ENCODE results near the gene PPP1R18.

The PPP1R18 gene

DNA sequence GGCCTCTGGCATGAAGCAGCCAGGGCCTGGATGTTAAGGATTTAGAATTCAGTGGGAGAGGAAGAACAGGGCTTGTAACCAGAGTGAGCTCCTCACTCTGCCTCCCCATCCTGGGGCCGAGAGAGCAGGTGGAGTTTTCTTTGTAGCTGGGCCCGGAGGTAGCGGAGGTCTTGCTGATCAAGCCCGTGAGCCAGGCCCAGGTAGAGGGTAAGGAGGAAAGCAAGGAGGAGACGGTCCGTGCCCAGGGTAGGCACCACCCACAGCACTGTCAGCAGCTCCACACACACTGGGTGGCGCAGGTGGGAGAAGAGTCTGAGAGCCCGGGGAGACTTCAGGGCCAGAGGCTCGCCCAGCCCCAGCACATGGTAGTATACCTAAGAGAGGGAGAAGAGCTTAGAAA is 2.1 kb upstream of the PPP1R18 start:
- Histone ChIP-seq H2BK120ac (ENCODE audit: insufficient read depth, low read length, poor library complexity) (no peak overlapping the region), H3K36me3 (ENCODE audit: control insufficient read depth in 1 of 2, insufficient read depth in 2 of 2, low read length in 2 of 2) (peaks cover 6 to 8% of the 10 kb centered on the region in 2 experiments), H4K8ac (ENCODE audit: low read depth, low read length) (no peak overlapping the region), H3K79me1 (ENCODE audit: low read length) (peaks cover 25% of the 10 kb centered on the region), H4K12ac (ENCODE audit: low read depth, low read length) (no peak overlapping the region), H2AK5ac (ENCODE audit: low read length) (no peak overlapping the region), H3K4me1 (ENCODE audit: control insufficient read depth in 1 of 2, insufficient read depth in 2 of 2, low read length in 2 of 2) (peaks cover 30 to 33% of the 10 kb centered on the region in 2 experiments), H3K9me3 (ENCODE audit: insufficient read depth, low read depth, low read length) (peaks cover 1% of the 10 kb centered on the region), H3K18ac (ENCODE audit: low read length) (no peak overlapping the region), H2BK5ac (ENCODE audit: low read depth, low read length, poor library complexity) (no peak overlapping the region), H3K4me3 (ENCODE audit: low read depth, low read length) (no peak overlapping the region), H3K9ac (ENCODE audit: low read length) (no peak overlapping the region), H3K14ac (ENCODE audit: low read length) (no peak overlapping the region), H3K79me2 (ENCODE audit: control insufficient read depth, insufficient read depth, low read length, poor library complexity) (peaks cover 31% of the 10 kb centered on the region), H3K23ac (ENCODE audit: low read length) (no peak overlapping the region), H2AFZ (ENCODE audit: insufficient read depth, low read length, poor library complexity) (no peak overlapping the region), H3K4ac (ENCODE audit: low read depth, low read length) (no peak overlapping the region), H2BK12ac (ENCODE audit: low read length) (no peak overlapping the region), H4K91ac (ENCODE audit: low read depth, low read length) (no peak overlapping the region), H3K27me3 (ENCODE audit: insufficient read depth, low read length) (no peaks in the 10 kb centered on the region), H3K4me2 (ENCODE audit: low read length) (no peak overlapping the region), H3K27ac (ENCODE audit: low read depth, low read length) (no peak overlapping the region)
- WGBS (ENCODE audit: extremely low coverage, insufficient coverage, insufficient read length): no CpG with 5 or more reads among the region's 9 CpGs
- no peak for DNase-seq

DNA sequence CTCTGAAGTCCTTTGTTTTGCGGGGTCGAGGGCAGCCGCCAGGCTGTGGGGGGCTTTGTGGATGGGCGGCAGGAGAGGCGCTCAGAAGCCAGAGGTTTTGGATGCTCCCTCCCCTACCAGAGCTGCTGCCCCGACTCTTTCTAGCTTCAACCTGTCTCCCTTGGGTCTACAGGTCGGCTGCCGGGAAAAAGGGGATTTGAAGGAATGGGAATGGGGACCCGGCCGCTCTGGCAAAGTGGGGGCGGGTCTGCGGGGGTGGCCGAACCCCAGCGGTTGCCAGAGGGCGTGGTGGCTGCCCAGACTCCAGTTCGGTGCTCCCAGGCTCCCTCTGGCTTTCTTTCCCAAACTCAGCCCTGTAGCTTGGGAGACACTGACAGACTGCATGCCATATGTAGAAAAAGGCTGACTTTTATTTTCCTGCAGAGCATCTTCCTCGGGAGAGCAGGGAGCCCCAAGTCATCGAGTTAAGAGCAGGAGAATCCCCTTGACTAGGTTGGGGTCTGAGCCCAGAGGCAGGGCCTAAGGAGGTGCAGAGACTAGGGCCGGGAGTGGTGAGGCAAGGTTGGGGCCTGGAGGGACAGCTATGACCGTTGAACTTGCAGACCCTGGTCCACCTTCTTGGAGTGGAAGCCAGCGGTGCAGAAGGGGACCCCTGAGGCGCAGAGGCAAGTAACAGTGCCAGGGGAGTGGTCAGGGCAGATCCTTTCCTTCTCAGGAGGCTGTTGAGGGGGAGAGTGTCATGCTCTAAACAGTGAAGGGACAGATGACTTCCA is 1.4 kb upstream of the PPP1R18 start:
- Histone ChIP-seq H3K9me3 (ENCODE audit: insufficient read depth, low read depth, low read length) (peaks cover 1% of the 10 kb centered on the region), H2AK5ac (ENCODE audit: low read length) (peak overlapping the region; percentile 51), H4K91ac (ENCODE audit: low read depth, low read length) (peak overlapping the region; percentile 87), H3K27me3 (ENCODE audit: insufficient read depth, low read length) (no peaks in the 10 kb centered on the region), H3K79me1 (ENCODE audit: low read length) (peaks cover 27% of the 10 kb centered on the region), H3K36me3 (ENCODE audit: control insufficient read depth in 1 of 2, insufficient read depth in 2 of 2, low read length in 2 of 2) (peaks cover 6 to 13% of the 10 kb centered on the region in 2 experiments), H3K18ac (ENCODE audit: low read length) (peak overlapping the region; percentile 43), H3K4me1 (ENCODE audit: control insufficient read depth in 1 of 2, insufficient read depth in 2 of 2, low read length in 2 of 2) (peaks cover 34 to 39% of the 10 kb centered on the region in 2 experiments), H4K8ac (ENCODE audit: low read depth, low read length) (peak overlapping the region; percentile 84), H3K9ac (ENCODE audit: low read length) (peak overlapping the region; percentile 57), H3K14ac (ENCODE audit: low read length) (peak overlapping the region; percentile 81), H3K79me2 (ENCODE audit: control insufficient read depth, insufficient read depth, low read length, poor library complexity) (peaks cover 34% of the 10 kb centered on the region), H2BK12ac (ENCODE audit: low read length) (peak overlapping the region; percentile 15), H4K12ac (ENCODE audit: low read depth, low read length) (peak overlapping the region; percentile 73), H3K23ac (ENCODE audit: low read length) (no peak overlapping the region), H2AFZ (ENCODE audit: insufficient read depth, low read length, poor library complexity) (peak overlapping the region; percentile 0), H3K27ac (ENCODE audit: low read depth, low read length) (peak overlapping the region; percentile 56), H3K4ac (ENCODE audit: low read depth, low read length) (peak overlapping the region; percentile 44), H3K4me2 (ENCODE audit: low read length) (peak overlapping the region; percentile 72), H3K4me3 (ENCODE audit: low read depth, low read length) (peak overlapping the region; percentile 70), H2BK120ac (ENCODE audit: insufficient read depth, low read length, poor library complexity) (peak overlapping the region; percentile 69), H2BK5ac (ENCODE audit: low read depth, low read length, poor library complexity) (peak overlapping the region; percentile 47)
- DNase-seq: no peak
- WGBS (ENCODE audit: extremely low coverage, insufficient coverage, insufficient read length): no CpG with 5 or more reads among the region's 22 CpGs

DNA sequence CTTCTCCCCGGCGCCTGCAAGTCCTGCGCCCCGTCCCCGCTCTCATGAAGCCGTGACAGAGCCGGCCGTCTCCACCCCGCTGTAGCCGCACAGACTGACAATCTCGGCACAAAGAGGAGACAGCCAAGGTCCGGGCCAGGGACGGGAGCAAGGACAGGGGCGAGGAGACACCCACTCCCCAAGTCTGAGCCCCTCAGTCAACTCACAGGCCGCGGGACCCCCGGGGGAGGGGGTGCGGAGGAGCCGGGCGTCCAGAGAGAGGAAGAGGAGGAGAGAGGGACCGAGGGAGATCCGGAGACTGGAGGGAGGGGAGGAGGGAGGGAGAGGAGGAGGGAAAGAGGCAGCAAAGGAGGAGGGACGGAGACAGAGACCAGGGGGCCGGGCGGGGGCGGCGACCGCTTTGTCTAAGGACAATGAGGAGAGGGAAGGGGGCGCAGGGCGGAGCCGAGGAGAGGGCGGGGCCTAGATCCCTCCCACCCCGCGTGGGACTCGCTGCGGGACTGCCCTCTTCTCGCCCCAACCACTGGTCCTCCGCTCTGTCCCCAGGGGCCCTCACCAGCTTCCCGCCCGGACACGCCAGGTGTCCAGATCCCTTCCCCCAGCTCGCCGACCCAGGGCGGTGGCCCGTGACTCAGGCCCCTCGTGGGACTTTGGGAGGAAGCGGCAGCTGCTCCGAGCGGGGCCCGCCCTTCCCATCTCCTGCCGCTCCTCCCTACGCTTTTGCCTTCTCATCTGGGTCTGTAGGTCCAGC is 638 bp upstream of the PPP1R18 start:
- peaks cover 33% of the 10 kb centered on the region for H3K79me1 ChIP-seq (ENCODE audit: low read length)
- whole genome bisulfite sequencing (ENCODE audit: extremely low coverage, insufficient coverage, insufficient read length): no CpG with 5 or more reads among the region's 52 CpGs
- H3K14ac ChIP-seq (ENCODE audit: low read length): peak overlapping the region; percentile 81
- peak overlapping the region; percentile 72 for H3K4me2 ChIP-seq (ENCODE audit: low read length)
- peaks cover 40% of the 10 kb centered on the region for H3K79me2 ChIP-seq (ENCODE audit: control insufficient read depth, insufficient read depth, low read length, poor library complexity)
- peak overlapping the region; percentile 53 for H2BK5ac ChIP-seq (ENCODE audit: low read depth, low read length, poor library complexity)
- H3K27ac ChIP-seq (ENCODE audit: low read depth, low read length): peak overlapping the region; percentile 73
- peak; percentile 97 to 98 for DNase-seq
- peak overlapping the region; percentile 9 for H2AFZ ChIP-seq (ENCODE audit: insufficient read depth, low read length, poor library complexity)
- peak overlapping the region; percentile 84 for H4K8ac ChIP-seq (ENCODE audit: low read depth, low read length)
- no peak overlapping the region for H2BK12ac ChIP-seq (ENCODE audit: low read length)
- peaks cover 1% of the 10 kb centered on the region for H3K9me3 ChIP-seq (ENCODE audit: insufficient read depth, low read depth, low read length)
- peak overlapping the region; percentile 57 for H3K9ac ChIP-seq (ENCODE audit: low read length)
- peak overlapping the region; percentile 87 for H4K91ac ChIP-seq (ENCODE audit: low read depth, low read length)
- peak overlapping the region; percentile 90 for H3K18ac ChIP-seq (ENCODE audit: low read length)
- H2AK5ac ChIP-seq (ENCODE audit: low read length): peak overlapping the region; percentile 51
- peak overlapping the region; percentile 76 for H3K4me3 ChIP-seq (ENCODE audit: low read depth, low read length)
- peak overlapping the region; percentile 69 for H2BK120ac ChIP-seq (ENCODE audit: insufficient read depth, low read length, poor library complexity)
- H3K23ac ChIP-seq (ENCODE audit: low read length): no peak overlapping the region
- peaks cover 37 to 47% of the 10 kb centered on the region in 2 experiments for H3K4me1 ChIP-seq (ENCODE audit: control insufficient read depth in 1 of 2, insufficient read depth in 2 of 2, low read length in 2 of 2)
- peak overlapping the region; percentile 73 for H4K12ac ChIP-seq (ENCODE audit: low read depth, low read length)
- H3K4ac ChIP-seq (ENCODE audit: low read depth, low read length): peak overlapping the region; percentile 73
- no peaks in the 10 kb centered on the region for H3K27me3 ChIP-seq (ENCODE audit: insufficient read depth, low read length)
- peaks cover 9 to 13% of the 10 kb centered on the region in 2 experiments for H3K36me3 ChIP-seq (ENCODE audit: control insufficient read depth in 1 of 2, insufficient read depth in 2 of 2, low read length in 2 of 2)

- peak overlapping the region; percentile 35 for H3K27ac ChIP-seq (ENCODE audit: low read depth, low read length)
- peak overlapping the region; percentile 26 for H3K18ac ChIP-seq (ENCODE audit: low read length)
- peak overlapping the region; percentile 39 for H2BK120ac ChIP-seq (ENCODE audit: insufficient read depth, low read length, poor library complexity)
- peak overlapping the region; percentile 76 for H3K4me3 ChIP-seq (ENCODE audit: low read depth, low read length)
- H4K8ac ChIP-seq (ENCODE audit: low read depth, low read length): peak overlapping the region; percentile 58
- peaks cover 1% of the 10 kb centered on the region for H3K9me3 ChIP-seq (ENCODE audit: insufficient read depth, low read depth, low read length)
- H4K12ac ChIP-seq (ENCODE audit: low read depth, low read length): peak overlapping the region; percentile 43
- peaks cover 40% of the 10 kb centered on the region for H3K79me2 ChIP-seq (ENCODE audit: control insufficient read depth, insufficient read depth, low read length, poor library complexity)
- H2AK5ac ChIP-seq (ENCODE audit: low read length): peak overlapping the region; percentile 30
- peak overlapping the region; percentile 18 for H2AFZ ChIP-seq (ENCODE audit: insufficient read depth, low read length, poor library complexity)
- peak overlapping the region; percentile 86 for H3K14ac ChIP-seq (ENCODE audit: low read length)
- peak overlapping the region; percentile 42 for H2BK5ac ChIP-seq (ENCODE audit: low read depth, low read length, poor library complexity)
- no peak for DNase-seq
- no peaks in the 10 kb centered on the region for H3K27me3 ChIP-seq (ENCODE audit: insufficient read depth, low read length)
- H3K4ac ChIP-seq (ENCODE audit: low read depth, low read length): peak overlapping the region; percentile 40
- H3K4me2 ChIP-seq (ENCODE audit: low read length): peak overlapping the region; percentile 72
- H3K36me3 ChIP-seq (ENCODE audit: control insufficient read depth in 1 of 2, insufficient read depth in 2 of 2, low read length in 2 of 2): peaks cover 11 to 17% of the 10 kb centered on the region in 2 experiments
- H3K9ac ChIP-seq (ENCODE audit: low read length): no peak overlapping the region
- H3K79me1 ChIP-seq (ENCODE audit: low read length): peaks cover 31% of the 10 kb centered on the region
- peak overlapping the region; percentile 33 for H2BK12ac ChIP-seq (ENCODE audit: low read length)
- peaks cover 38 to 50% of the 10 kb centered on the region in 2 experiments for H3K4me1 ChIP-seq (ENCODE audit: control insufficient read depth in 1 of 2, insufficient read depth in 2 of 2, low read length in 2 of 2)
- WGBS (ENCODE audit: extremely low coverage, insufficient coverage, insufficient read length): no CpG with 5 or more reads among the region's 29 CpGs
- no peak overlapping the region for H3K23ac ChIP-seq (ENCODE audit: low read length)
- H4K91ac ChIP-seq (ENCODE audit: low read depth, low read length): peak overlapping the region; percentile 95
Measured at GRCh38 chr6:30685157-30686008, 1.1 kb downstream of the PPP1R18 start.

Measured in trophoblast cell (in vitro differentiated cells and primary cell).